ENCODE measurements around the gene NRK.
A peak's percentile ranks its signal among the peaks of the same experiment; 100 is the strongest.
"Not testable (repeated sequence)": the region's sequence is repeated elsewhere in the genome, so short reads cannot be mapped to it uniquely, and the experiment has no call there.

Gene NRK, protein sequence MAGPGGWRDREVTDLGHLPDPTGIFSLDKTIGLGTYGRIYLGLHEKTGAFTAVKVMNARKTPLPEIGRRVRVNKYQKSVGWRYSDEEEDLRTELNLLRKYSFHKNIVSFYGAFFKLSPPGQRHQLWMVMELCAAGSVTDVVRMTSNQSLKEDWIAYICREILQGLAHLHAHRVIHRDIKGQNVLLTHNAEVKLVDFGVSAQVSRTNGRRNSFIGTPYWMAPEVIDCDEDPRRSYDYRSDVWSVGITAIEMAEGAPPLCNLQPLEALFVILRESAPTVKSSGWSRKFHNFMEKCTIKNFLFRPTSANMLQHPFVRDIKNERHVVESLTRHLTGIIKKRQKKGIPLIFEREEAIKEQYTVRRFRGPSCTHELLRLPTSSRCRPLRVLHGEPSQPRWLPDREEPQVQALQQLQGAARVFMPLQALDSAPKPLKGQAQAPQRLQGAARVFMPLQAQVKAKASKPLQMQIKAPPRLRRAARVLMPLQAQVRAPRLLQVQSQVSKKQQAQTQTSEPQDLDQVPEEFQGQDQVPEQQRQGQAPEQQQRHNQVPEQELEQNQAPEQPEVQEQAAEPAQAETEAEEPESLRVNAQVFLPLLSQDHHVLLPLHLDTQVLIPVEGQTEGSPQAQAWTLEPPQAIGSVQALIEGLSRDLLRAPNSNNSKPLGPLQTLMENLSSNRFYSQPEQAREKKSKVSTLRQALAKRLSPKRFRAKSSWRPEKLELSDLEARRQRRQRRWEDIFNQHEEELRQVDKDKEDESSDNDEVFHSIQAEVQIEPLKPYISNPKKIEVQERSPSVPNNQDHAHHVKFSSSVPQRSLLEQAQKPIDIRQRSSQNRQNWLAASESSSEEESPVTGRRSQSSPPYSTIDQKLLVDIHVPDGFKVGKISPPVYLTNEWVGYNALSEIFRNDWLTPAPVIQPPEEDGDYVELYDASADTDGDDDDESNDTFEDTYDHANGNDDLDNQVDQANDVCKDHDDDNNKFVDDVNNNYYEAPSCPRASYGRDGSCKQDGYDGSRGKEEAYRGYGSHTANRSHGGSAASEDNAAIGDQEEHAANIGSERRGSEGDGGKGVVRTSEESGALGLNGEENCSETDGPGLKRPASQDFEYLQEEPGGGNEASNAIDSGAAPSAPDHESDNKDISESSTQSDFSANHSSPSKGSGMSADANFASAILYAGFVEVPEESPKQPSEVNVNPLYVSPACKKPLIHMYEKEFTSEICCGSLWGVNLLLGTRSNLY (N-terminal part only)

DNA sequence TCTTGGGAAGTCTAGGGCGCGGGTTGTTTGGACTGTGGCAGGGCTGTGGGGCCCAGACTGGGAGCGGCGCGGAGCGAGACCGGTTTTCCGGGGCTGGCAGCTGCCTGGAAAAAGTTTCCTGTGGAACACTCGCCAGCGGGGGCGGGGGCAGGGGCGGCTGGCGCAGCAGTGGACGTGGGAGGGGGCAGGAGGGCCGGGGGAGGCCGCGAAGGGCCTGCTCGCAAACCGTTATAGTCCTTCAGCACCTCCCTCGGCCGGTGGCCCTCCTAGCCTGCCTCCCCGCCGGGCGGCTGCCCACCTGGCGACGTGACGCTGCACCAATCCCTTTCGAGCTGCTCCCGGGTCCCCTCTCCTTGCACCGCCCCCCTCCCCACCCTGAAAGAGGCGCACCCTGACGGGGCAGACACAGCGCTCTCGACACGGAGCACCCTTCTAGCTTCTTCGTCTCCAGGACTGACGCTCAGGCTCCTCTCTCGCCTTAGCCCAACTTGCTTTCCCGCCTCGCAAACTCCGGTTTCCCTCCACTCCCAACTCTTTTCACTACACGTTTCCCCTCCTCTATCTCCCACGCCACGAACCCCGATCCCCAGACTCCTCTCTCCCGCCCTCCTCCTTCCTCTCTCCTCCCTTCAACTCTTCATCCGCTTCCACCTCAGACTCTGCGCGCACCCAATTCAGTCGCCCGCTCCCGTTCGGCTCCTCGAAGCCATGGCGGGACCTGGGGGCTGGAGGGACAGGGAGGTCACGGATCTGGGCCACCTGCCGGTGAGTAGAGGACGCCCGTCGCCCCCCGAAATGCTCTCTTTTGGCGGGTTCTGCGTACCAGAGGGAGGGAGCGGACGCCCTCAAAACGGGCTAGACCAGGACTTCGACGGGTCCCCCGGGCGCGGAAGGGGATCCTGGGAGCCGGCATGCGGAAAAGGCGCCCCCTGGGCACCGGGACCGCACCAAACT lies at the start of gene NRK:
Gene NRK (plus strand): TSS at position 402 of the 954 bp plus-strand sequence. CDS start 307 bp downstream, at position 709.
- no peak for DNase-seq

DNA sequence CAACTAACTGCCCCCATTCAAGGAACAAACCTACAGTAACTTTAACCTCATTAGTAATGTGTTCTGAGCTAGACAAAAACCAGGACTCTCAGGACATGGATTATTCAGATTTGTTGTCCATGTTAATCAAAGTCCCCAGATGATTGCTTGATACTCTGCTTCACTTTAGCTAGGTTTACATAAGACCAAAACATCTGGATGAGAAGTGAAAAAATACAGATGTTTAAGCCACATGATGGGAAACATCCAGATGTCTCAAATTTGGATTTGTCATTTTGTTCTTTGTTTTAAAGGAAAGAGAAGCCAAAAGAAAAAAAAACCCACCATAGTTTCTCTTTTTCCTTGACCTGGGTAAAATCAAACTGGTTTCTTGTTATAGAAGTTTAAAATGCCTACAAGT lies 48.5 kb upstream of the NRK start:
- DNase-seq: no peak

DNA sequence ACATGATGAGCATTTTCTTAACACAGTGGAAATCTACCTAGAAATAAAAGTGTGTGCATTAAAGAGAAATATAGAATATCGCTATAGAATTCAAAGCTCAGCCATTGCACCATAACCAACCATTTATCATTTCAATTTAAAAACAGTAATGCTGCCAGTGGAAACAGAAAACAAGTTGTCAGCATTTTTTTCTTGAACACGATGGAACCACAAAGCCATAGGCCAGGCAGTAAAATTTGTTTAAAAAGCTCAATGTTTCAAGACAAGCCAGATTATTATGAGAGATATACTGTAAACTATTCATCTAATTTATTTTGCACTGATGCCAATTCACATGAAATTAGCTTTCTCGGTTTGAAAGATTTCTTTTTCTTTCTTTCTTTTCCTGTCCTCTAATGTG lies 46.7 kb upstream of the NRK start:
- no peak for DNase-seq

DNA sequence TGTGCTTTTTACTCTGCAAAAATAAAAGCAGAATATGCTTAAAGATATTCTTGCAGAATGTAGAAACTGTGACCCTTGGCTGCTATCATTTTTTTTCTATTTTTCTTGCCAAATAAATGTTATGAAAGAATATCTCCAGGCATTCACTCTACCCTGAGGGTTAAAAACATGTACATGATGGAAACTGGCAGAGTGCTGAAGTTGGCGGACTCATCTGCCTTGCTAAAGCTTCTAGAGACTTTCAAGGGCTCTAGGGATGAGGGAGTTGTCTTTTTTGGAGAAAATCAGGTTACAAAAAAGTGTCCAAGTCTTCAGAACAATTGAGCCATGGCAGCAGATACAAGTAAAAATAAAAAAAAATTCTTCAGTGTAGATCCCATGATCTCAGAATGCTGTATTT lies 40.5 kb upstream of the NRK start:
- no peak for DNase-seq

DNA sequence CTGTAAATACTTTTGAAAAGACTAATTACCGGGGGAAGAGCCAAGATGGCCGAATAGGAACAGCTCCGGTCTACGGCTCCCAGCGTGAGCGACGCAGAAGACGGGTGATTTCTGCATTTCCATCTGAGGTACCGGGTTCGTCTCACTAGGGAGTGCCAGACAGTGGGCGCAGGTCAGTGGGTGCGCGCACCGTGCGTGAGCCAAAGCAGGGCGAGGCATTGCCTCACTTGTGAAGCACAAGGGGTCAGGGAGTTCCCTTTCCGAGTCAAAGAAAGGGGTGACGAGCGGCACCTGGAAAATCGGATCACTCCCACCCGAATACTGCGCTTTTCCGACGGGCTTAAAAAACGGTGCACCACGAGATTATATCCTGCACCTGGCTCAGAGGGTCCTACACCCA lies 25.5 kb upstream of the NRK start:
- not testable (repeated sequence) for DNase-seq

DNA sequence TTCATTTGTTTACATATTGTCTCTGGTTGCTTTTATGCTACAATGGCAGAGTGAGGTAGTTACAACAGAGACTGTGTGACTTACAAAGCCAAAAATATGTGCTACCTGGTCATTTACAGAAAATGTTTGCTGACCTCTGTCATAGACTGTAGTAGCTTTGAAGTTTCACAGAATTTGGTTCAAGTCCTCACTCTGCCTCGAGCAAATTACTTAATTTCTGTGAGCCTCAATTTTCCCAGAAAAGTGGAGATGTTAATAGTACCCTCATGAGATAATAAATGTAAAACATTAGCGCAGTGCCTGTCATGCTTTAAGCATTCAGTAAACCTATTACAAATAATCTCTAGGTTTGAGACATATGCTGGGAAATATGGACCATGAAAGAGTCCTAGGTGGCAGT lies 18.4 kb upstream of the NRK start:
- no peak for DNase-seq

DNA sequence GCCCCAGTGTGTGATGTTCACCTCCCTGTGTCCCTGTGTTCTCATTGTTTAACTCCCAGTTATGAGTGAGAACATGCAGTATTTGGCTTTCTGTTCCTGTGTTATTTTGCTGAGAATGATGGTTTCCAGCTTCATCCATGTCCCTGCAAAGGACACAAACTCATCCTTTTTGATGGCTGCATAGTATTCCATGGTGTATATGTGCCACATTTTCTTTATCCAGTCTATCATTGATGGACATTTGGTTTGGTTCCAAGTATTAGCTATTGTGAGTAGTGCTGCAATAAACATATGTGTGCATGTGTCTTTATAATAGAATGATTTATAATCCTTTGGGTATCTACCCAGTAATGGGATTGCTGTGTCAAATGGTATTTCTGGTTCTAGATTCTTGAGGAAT lies 16.7 kb upstream of the NRK start:
- not testable (repeated sequence) for DNase-seq

DNA sequence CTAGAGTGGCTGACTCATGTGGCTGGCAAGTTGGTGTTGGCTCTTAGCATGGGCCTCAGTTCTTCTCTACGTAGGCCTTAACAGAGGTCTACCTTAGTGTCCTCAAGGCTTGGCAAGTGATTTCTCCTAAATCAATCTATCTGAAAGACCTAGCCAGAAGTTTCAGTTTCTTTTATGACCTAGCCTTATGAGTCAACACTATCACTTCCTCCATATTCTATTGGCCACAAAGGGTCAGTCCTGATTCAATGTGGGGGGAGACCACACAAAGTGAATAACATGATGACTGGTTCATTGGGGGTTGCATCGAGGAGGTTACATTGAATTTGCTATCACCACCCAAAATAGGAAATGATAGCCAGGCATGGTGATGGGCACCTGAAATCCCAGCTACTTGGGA lies 5.8 kb upstream of the NRK start:
- DNase-seq: no peak

DNA sequence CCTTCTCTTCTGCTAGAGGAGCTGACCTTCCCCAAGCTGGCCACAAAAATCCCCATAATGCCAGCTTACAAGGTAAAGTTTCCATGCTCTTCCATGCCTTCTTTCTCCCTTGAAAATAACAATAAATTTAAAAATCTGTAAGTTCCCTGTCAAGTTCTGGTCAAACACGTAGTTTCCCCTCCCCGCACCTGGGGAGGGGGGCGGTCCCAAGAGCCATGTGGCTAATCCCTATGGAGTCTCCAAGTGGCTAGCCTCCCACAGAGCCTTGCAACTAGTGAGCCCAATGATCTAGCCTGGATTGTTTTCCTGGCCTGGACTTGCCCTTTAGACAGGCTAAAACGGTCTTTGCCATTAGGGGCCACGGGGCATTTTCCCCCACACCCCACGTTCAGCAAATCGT lies 2.1 kb upstream of the NRK start:
- no peak for DNase-seq

DNA sequence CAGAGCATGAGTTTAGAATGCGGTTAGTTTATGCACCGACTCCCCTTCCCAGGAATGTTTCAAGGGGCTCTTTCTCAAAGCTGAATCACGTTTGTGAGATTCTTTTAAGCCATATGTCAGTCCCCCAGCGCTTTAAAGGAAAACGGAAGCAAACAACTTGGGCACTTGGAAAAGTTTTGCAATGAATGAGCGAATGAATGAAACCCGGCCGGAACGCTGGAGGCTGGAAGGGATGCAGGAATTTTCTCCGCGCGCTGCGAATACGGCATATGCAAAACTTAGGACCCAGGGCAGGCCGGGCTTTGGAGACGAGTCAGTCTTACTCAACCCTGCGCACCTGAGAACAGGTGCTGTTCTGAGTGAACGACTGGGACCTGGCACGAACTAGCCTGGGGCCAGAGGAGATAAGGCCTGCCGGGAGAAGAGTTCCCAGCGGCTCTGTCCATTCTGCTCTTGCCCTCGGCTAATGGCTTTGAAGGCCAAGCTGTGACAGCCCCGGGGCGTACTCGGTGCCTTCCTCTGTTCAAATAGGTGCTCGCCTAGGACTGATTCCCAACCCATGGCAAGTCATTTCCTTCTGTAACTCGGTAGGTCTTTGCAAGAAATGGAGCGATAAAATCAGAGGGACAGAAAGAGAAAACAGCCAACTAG lies 743 bp upstream of the NRK start:
- no peak for DNase-seq

DNA sequence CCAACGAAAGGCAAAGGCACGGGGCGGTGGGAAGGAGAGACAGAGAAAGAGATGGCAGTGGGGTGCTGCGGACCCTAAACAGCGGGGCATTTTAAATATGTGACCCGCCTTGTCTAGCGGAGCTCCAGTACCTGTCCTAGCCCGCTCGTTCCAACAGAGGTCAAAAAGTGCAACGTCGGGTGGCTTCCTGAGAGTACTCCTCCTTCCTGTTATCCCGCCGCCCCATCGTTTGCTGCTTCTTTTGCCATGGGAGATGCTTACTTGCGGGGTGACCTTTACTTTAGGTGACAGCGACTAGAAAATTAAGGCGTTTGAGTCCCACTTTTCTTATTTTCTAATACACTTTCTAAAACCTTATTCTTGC lies 735 bp downstream of the NRK start:
- no peak for DNase-seq

DNA sequence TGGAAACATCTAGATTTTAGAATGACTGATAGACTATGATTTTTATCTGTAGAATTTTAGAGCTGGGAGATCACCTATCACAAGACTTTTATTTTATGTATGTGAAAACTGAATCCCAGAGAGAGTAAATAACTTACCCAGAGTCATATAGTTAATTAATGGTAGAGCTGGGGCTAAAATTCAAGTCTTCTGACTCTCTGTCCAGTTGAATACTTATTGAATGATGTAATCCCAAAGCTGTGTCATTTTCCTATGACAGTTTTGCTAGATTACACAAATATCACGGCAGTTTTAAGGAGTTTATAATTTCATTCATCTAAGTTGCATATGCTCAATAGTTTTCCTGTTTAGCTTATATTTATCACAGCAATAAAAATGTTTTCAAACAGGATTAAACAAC lies 6.7 kb downstream of the NRK start:
- DNase-seq: no peak

DNA sequence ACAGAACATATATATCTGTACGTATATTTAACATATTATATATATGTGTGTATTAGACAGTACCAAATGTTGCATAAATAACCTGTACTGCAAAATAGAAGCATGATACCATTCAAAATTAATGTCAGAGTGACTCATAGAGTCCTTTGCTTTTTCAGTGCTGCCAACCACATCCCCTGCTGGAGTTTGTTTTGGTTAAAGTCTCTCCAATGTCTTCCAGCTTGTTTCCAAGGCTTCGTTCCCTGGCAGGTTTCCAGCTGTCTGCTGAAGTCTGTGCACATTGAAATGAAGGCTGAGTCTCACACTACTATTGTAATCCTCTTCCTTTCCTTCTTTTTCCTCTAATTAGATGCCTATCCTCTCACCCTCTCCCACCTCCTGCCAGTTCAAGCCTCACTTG lies 14.9 kb downstream of the NRK start:
- no peak for DNase-seq

DNA sequence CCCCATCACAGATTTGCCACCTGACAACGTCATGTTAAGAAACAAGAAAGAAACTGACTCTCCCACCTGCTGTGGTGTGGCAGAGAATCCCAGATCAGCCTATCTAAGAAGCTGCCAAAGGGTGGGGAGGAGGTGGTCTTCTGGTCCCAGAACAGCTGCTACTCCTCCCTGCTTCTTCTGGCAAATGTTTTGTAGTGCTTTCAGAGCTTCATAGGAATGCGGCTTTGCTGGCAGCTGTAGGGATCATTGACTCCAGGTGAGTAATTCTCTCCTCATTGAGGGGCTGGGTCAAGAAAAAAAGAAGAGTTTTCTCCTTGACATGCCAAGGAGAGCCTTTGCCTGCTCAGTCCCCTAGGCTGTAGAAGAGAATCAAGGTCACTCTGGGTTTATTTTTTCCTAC lies 23.3 kb downstream of the NRK start:
- DNase-seq: no peak

DNA sequence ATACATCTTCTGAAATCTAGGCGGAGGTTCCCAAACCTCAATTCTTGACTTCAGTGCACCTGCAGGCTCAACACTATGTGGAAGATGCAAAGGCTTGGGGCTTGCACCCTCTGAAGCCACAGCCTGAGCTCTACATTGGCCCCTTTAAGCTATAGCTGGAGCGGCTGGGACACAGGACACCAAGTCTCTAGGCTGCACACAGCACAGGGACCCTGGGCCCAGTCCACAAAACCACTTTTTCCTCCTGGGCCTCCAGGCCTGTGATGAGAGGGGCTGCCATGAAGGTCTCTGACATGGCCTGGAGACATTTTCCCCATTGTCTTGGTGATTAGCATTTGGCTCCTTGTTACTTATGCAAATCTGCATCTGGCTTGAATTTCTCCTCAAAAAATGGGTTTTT lies 27.8 kb downstream of the NRK start:
- DNase-seq: not testable (repeated sequence)

DNA sequence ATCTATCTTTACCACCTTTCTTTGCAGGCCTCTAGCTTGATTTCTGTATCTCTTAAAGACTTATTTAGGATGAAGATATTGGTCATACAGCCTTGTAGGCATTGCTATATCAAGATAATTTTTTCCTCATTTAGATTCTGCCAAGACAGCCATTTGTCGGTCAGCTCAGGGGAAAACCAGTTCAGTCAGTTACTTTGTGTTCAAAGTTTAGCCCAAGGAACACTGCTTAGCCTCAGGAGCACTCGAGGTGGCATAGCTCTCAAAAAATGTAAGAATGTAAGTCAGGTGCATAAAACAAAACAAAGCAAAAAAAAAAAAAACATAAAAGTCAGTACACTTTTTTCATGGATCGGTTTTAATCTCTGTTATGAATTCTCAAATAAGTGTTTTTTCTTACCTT lies 43.4 kb downstream of the NRK start:
- DNase-seq: no peak

DNA sequence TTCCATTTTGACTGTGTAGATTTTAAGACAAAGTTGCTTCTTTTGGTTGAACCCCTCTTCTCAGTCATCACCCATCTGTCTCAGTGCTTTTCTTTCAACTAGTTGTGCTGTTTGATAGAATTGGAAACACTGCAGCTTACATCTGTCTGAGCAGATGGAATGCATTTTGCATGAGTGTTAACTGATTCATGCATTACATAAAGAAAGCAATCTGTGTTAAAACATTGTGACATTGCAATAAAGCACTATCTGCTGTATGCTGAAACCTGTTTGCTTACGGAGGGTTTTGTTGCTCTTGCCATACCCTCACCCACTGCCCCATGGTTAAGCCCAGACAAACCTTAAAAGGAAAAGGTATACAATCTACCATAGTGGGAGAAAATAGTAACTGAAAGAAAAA lies 47.4 kb downstream of the NRK start:
- DNase-seq: no peak

DNA sequence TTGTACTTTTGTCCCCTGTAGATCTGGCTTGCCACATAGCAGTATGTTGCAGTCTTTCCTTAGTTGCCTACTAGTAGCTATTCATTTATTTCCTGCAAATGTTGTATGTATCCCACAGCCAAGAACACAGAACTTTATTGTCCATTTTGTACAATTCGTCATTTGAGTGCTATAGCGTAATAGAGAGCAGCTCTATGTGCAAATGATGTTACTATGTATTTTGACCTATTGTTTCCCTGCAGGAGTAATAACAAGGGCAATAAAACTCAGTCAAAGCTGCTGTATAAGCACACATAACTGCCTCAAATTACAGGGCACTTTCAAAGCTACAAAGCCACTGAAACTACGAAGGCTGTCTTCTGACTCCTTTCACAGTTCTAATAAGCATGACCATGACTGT lies 48.1 kb downstream of the NRK start:
- DNase-seq: no peak

DNA sequence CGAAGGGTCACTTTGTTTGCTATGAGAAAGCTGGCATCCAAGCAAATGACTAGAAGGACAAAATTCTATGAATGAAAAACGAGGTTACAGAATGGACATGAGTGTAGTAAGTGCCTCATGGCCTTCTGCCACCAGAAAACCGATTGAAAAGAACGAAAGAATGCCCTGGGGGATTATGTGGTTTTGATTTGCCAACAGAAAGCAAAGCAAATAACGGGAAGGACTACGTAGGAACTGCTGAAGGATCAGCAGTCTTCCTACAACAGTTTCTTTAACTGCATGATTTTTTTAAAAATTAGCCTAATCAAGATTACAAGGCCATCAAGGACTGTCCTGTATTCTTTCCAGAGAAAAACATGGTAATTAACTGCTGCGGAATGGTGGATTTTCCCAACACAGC lies 50.6 kb downstream of the NRK start:
- DNase-seq: peak; percentile 6

DNA sequence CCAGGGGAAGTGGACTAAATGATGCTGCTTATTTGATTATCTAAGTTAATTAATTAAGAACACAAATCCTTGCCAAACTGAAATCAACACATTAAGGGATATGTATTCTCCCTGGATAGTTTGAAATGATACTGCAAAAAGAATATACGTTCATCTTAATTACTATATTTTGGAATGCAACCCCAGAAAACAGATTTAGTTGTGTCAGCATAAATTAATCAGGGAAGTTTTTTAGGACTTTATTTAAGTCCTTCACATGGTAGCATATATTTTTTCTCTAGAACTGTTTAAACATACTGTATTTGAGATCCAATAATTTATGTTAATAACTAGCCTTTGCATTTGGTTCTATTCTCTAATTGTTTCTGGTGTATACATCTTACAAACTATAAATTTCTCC lies 52.5 kb downstream of the NRK start:
- DNase-seq: no peak

DNA sequence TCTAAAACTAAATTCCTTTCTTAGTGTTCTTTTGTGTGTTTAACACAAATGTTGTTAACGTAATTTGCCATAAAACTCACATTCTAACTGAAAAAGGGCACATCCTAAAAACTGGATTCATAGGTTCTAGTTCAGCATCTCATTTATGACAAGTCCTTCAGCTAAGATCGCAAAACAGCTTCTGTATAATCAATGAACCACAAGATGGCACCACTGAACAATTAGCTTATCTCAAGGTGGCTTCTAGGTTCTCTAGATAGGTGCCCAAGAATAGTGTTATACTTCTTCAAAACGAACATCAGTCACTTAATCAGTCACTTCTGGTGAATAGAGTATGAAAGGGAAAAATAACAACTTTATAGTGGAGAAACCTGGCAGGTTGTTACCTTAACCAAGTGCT lies 54.3 kb downstream of the NRK start:
- no peak for DNase-seq

DNA sequence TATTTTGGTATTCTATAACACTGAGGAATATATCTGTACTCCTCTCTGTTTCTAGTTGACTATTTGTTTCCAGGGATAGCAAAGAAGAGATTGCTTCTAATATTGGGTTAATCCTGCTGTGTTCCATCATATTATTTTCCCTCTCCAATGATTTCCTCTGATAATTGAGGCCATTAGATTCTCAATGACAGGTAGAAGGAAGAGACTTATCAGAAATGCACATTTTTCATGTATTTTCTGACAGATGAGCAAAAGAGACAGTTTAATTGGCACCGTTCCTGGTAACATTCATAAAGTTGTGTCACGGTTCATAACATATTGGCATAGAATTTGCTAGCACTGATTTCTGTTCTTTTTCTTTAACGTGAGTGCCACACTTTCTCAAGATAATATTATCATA lies 58.2 kb downstream of the NRK start:
- no peak for DNase-seq
